ENCODE results near the gene BTRC.

The BTRC gene

DNA sequence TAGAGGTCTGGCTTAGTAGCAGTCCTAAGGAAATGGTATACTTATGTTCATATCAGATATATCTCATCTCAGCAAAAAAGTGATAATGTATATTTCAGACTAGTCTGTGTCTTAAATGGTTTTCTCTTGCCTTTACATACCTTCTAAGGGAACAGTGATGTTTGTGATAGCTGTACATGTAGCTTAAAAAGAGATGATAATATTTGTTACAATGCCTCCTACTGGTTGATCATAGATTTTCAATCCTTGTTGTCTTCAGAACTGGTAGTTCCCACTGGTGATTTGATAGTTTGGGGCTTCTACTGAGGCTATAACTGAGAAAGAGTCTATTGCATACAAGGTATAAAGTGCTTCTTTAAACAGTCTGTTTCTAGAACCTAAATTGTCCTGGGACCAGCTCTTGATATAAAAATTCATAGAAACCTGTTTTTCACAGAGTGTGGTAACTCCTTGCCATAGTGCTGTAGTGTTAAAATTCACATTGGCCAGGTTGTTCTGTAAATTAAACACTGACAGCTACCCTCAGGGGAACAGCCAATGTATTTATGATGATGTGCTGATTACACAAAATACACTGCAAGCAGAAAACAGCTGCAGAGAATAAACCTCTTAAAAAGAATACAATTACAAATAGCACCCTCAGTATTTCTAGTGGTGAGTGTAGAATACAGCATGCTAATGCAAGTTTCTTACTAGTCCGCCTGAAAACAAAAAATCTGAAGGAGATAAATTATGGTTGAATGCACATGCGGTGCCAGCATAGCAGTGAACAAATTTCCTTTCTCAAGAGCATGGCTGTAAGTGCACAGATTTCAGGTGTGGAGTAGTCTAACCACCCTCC lies 90.3 kb downstream of the BTRC start:
- DNase-seq (ENCODE audit: low read depth in 2 of 2) = no peak

DNA sequence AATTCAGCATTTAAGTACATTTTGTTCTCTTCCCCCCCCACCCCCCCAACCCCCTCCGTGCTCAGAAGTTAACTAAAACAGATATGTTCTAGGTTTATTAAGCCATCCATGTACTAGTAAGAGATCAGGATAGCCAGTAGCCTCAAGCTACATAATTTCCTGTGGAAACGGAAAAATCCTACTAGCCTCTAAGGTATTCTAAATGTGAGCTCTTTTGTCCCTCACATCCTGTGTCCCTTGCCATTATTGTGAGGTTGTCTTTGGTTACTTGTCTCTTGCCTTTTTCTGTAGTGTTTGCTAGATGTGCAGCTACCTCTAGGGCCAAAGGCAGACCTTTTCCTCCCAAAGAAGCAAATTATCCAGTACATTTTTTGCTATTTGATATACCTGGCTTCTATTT lies 92.1 kb downstream of the BTRC start:
- no peak for DNase-seq (ENCODE audit: low read depth in 2 of 2)

GRCh38 chr10:101446947-101447346 lies 93.0 kb downstream of the BTRC start:
- no peak for DNase-seq (ENCODE audit: low read depth in 2 of 2)

GRCh38 chr10:101447477-101447876 lies 93.5 kb downstream of the BTRC start:
- no peak for DNase-seq (ENCODE audit: low read depth in 2 of 2)

DNA sequence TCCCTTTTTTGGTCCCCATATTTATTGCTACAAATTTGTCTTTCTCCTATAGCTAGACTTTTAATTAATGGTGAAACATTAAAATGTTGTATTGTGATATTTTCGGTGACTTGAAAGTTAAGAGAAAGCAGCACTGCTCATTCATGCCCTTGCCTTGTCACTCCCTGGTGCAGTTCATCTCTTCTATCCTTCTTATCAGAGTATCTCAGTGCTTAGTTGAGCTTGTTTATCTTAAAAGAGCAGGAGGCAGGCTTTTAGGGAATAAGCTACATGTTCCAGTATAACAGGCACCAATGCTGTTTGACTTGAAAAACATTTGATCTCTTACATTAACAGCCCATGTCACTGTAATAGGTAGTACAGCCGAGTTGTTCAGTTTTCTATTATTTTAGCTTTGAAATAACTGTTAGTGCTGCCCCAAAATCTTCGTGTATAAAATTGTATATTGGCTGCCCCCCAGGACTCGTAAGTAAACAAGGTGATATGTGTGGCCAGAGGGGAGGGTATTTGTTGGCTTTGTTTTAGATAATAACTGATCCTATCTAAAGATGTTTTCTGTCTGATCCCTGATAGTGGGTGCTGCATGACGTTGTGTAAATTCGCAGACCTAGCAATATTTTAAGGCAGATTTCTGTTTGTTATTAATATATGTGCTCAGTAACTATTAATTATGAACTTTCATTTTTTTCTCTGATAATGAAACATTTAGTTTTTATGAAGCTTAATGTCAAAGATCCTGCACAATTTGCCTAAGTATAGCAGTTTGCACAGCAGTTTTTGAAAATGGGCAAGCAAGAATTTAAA lies 96.5 kb downstream of the BTRC start:
- no peak for DNase-seq (ENCODE audit: low read depth in 2 of 2)

DNA sequence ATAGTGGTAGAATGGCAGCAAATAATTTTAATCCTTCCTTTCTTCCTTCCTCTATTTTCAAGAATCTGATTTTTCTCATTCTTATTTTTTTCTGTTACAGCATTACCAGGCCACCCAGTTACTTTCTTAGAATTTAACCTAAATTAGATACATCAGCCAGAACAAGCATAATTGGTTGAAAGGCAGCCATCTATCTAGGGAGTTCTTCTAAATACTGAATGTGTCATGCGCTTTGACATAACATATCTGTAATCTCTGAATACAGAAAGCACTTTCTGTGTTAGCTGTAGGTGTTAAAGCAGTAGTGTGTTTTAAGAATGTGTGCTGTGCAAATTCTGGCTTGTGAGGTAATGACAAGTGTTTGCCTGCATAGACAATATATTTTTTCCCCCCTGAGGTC lies 97.3 kb downstream of the BTRC start:
- DNase-seq (ENCODE audit: low read depth in 2 of 2) = no peak

GRCh38 chr10:101451667-101452069 lies 97.7 kb downstream of the BTRC start:
- DNase-seq (ENCODE audit: low read depth in 2 of 2) = no peak

GRCh38 chr10:101452176-101452575 lies 98.2 kb downstream of the BTRC start:
- no peak for DNase-seq (ENCODE audit: low read depth in 2 of 2)

- DNase-seq (ENCODE audit: low read depth in 2 of 2) = no peak
These were observed 98.6 kb downstream of the BTRC start for GRCh38 chr10:101452593-101452992.

DNA sequence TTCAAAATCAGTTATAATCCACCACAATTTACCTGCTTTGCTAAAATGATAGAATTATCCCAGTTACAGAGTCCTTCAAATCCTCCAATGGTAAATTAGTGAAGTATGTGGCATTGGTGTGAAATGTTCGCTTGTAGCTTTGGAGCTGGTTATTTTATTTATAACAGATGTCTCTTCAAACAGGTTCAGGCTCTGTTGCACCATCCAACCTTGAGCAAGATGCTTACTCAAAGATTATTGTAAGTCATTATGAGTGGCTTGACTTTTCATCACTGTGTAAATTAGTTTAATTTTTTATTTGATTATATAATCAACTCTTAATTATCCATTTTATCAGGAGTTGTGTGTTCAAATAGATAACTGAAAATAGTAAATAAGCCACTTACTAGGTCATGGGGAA lies 99.4 kb downstream of the BTRC start:
- peak in 1 of 2 experiments; percentile 8 for DNase-seq (ENCODE audit: low read depth in 2 of 2)

DNA sequence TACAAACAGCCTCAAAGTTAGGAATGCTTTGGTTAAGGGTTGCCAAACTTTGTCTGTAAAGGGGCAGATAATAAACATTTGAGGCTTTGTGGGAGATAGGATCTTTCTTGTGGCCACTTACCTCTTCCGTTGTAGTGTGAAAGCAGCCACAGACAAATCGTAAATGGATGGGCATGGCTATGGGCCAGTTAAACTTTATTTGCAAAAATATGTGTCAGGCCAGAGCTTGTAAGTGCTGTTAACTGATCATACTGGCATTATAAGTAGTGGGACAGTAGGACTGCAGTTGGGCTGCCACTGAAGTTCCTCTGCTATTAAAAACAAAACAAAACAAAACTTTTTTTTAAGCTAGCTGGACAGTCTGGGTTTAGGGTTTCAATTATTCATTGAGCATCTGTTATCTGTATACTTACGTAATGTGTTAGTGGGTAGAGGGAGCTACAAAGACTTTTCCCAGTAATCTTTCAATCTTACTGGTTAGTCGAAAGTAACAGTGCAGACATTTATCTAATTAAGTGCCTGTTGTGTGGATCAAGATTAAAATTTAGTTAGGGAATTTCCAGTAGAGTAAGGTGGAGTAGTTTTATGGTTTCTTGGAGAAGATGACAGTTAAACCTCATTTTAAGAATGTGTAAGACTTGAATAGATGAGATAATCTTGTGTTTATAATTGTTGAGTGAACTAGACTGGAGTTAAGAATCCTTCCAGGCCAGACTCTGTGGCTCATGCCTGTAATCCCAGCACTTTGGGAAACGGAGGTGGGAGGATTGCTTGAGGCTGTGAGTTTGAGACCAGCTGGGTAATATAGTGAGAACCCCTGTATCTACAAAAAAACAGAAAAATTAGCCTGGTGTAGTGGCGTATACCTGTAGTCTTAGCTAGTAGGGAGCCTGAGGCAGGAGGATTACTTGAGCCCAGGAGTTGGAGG lies 100.1 kb downstream of the BTRC start:
- DNase-seq (ENCODE audit: low read depth in 2 of 2) = no peak

GRCh38 chr10:101458869-101459268 lies 104.9 kb downstream of the BTRC start:
- no peak for DNase-seq (ENCODE audit: low read depth in 2 of 2)

DNA sequence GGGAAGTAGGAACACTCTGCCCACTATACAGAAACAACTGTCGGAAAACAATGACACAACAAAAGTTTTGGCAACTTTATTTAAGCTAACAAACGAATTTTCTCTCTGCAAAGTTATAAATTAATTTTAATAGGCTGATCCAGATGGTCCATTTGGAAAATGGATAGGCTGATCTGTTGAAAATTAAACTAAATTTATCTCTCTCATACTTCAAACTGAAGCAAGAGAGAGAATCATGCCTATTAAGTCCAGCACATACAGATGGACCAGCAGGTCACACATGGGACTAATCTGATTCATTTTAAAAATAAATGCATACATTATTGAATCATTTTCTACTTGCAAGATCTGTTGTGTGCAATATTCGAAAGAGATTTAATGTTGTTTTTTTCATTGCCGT lies 110.1 kb downstream of the BTRC start:
- no peak for DNase-seq (ENCODE audit: low read depth in 2 of 2)

DNA sequence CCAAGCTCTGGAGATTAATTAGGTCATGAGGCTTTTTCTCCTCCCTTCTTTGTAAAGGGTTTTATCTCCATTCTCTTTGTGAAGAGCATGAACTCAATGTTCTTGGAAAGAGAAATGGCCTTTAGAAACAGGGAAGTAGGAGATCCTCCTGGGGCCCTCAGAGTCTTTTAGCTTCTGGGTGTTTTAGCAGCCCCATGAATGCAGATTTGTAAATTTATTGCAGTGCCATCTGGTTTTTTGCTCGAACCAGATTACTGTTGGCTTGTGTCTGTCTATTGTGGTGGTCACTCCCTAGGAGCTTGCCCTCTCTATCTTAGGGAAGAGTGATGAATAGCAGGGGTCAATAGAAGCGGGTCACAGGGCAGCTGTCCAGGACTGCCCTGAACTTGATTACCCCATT lies 110.6 kb downstream of the BTRC start:
- DNase-seq (ENCODE audit: low read depth in 2 of 2) = no peak

DNA sequence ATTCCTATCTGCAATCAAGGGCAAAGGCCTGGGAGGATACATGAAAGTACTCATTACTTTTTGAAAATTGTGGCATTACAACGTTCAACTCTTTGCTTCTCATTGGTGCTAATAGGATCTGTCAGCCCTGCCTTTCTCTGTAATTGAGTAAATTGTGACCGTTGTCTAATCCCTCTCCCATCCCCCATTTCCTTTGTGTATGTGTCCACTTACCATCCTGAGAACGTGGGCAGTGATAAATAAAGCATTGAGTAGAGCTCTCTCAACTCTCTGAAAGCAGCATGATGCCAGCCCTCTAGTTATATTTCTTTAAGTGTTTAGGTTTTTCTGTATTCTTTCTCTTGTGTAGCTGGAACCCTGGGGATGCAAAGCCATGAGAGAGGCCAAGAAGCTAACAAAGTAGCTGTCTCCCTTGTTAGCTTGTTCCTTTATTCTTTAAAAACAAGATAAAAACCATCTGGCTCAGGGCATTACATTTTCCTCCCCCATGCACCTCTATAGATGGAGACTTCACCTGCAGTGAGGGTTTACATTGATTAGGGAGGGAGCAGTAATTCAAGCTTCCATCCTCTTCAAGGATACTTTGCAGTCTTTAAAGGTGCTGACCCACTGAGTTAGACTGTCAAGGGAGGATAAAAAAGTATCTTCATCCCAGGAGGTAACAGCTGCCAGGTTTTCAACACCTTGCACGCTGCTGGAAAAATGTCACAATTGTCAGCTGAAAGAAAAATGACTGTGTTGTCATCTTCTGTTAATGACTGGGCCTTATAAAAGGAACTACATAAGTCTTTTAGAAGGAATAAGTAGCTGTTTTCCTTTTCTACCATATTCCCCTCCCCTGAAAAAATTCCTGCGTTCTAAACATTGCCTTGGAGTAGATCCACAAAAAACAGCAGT lies 112.3 kb downstream of the BTRC start:
- no peak for DNase-seq (ENCODE audit: low read depth in 2 of 2)

DNA sequence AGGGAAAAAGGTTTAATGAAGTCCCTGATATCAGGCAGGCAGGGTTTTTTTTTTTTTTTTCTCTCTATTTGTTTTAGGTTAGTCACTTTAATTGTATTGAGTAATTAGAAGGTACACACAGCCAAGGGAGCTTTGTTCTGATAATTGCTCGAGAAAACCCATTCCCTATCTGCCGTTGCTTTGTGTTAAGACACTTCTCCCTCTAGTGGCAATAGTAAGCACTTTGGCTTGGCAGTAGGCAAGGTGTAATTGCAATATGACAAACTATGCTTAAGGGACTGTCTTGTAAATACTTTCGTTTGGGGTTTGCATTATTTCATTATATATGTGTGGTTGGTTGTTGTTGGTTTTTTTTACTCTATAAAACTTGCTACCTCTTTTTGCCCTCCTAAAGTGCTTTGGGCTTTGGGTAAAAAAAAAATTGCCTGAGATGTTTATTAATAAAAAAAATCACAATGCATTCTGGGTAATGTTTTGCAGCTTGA lies 113.4 kb downstream of the BTRC start:
- peak; percentile 31 to 44 for DNase-seq (ENCODE audit: low read depth in 2 of 2)

DNA sequence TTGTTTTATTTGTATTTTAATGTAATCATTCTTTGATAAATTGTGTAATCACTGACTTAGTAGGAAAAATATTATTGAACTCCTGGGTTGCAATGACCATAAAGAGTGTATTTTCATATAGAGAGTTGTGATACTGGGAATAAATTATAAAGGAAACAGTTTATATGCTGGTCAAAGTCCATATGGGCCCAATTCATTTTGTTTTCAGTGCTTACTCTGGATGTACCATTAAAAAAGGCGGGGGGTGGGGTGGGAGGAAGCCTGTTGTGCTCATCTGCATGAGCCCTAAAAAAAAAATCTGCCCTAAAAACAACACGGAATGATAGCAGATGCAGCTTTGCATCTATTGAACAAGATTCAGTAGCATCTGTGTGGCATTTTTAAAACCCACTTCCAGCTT lies 114.2 kb downstream of the BTRC start:
- no peak for DNase-seq (ENCODE audit: low read depth in 2 of 2)

DNA sequence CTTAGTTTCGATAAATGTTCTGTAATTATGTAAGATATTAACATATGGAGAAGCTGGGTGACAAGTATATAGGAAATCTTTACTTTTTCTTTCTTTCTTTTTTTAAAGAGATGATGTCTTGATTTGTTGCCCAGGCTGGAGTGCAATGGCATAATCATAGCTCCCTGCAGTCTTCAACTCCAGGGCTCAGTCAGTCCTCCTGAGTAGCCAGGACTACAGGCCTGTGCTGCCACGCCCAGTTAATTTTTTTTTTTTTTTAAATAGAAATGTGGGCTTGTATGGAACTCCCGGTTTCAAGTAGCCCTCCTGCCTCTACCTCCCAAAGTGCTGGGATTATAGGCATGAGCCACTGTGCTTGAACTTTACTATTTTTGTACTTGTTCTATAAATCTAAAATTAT lies 122.4 kb downstream of the BTRC start:
- DNase-seq (ENCODE audit: low read depth in 2 of 2) = no peak

GRCh38 chr10:101478956-101479355 lies 125.0 kb downstream of the BTRC start:
- no peak for DNase-seq (ENCODE audit: low read depth in 2 of 2)

DNA sequence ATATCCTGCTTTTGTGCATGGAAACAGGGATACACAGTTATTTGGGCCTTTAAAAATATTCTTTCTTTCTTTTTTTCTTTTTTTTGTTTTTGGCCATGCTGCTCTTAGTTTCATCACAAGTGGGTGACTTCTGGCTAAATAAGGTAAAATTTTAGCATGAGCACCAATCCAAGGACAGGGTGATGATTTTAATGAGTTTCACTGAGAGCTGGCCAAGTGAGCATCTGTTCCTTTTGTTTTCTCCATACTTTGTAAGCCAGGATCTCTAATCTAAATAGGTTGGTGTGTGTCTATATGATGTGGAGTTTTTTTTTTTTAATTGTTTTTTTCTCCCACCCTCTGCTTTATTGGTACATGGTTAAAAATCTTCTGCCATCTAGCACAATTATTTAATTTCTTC lies 127.3 kb downstream of the BTRC start:
- DNase-seq (ENCODE audit: low read depth in 2 of 2) = no peak

DNA sequence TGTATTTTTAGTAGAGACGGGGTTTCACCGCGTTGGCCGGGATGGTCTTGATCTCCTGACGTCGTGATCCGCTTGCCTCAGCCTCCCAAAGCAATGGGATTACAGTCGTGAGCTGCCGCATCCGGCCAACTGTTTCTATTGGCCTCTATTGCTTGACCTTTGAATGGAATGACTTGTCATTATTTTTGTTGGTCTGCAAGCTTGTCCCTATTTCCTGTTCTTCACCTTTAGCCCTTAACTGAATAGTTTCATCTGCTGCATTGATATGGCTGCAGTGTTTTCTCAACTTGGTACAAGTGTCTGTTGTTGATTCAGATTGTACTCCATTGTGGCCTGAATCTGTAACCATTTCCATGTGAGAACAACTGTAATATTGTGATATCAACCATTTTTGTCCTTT lies 128.6 kb downstream of the BTRC start:
- no peak for DNase-seq (ENCODE audit: low read depth in 2 of 2)
